Loucy (cell line): ENCODE data around the gene SCARF1.
A peak's percentile ranks its signal among the peaks of the same experiment; 100 is the strongest.

Experiments
- H2AFZ ChIP-seq: fragments of 200-600 bp; sonication (generic); 2 replicates; pipeline ENCODE4 v1.6.0; 2016; ENCODE audit warnings: antibody characterized with exemption, mild to moderate bottlenecking, low read length, moderate library complexity
- H3F3A ChIP-seq: fragments of 200-600 bp; 2 replicates; pipeline ENCODE4 v1.6.0; 2016; ENCODE audit warnings: antibody characterized with exemption, low read depth, mild to moderate bottlenecking
- H3K27me3 ChIP-seq: fragments of 200-600 bp; sonication (generic); 2 replicates; pipeline ENCODE4 v1.6.1; 2014; ENCODE audit warnings: low read length, mild to moderate bottlenecking; ENCODE audit not compliant: insufficient read depth, poor library complexity, severe bottlenecking
- H3K36me3 ChIP-seq: fragments of 200-600 bp; sonication (generic); 2 replicates; pipeline ENCODE4 v1.6.1; 2016; ENCODE audit warnings: low read length; ENCODE audit not compliant: insufficient read depth
- H3K4me1 ChIP-seq: fragments of 200-600 bp; sonication (generic); 2 replicates; pipeline ENCODE4 v1.5.1; 2014; ENCODE audit warnings: low read length, mild to moderate bottlenecking; ENCODE audit not compliant: insufficient read depth, poor library complexity, severe bottlenecking
- H3K4me2 ChIP-seq: fragments of 200-600 bp; sonication (generic); 2 replicates; pipeline ENCODE4 v1.6.0; 2014; ENCODE audit warnings: antibody characterized with exemption, low read length, low read depth, mild to moderate bottlenecking; ENCODE audit not compliant: poor library complexity, severe bottlenecking
- H3K4me3 ChIP-seq: fragments of 200-600 bp; sonication (generic); 2 replicates; pipeline ENCODE4 v1.5.1; 2014; ENCODE audit warnings: low read length, mild to moderate bottlenecking, mixed read lengths; ENCODE audit not compliant: poor library complexity, severe bottlenecking
- H3K79me2 ChIP-seq: fragments of 200-600 bp; sonication (generic); 2 replicates; pipeline ENCODE4 v1.6.1; 2014; ENCODE audit warnings: low read length; ENCODE audit not compliant: insufficient read depth
- H3K9ac ChIP-seq: fragments of 200-600 bp; sonication (generic); 2 replicates; pipeline ENCODE4 v1.6.0; 2014; ENCODE audit warnings: mild to moderate bottlenecking, low read depth, low read length, moderate library complexity; ENCODE audit not compliant: poor library complexity, severe bottlenecking
- H3K9me2 ChIP-seq: fragments of 200-600 bp; sonication (generic); replicated peaks from 2 replicates; pipeline ENCODE4 v1.6.1; 2016; ENCODE audit warnings: low read depth, low read length, mixed read lengths
- H3K9me3 ChIP-seq: fragments of 200-600 bp; sonication (generic); 2 replicates; pipeline ENCODE4 v1.6.1; 2014; ENCODE audit warnings: mild to moderate bottlenecking, antibody characterized with exemption, low read length, low read depth; ENCODE audit not compliant: insufficient read depth
- H4K20me1 ChIP-seq: fragments of 200-600 bp; sonication (generic); 2 replicates; pipeline ENCODE4 v1.6.0; 2014; ENCODE audit warnings: antibody characterized with exemption, low read length, mild to moderate bottlenecking; ENCODE audit not compliant: insufficient read depth, poor library complexity, severe bottlenecking
- EZH2phosphoT487 ChIP-seq: fragments of 200-600 bp; IDR thresholded peaks from 2 replicates; pipeline ENCODE4 v1.6.1; 2018; ENCODE audit warnings: antibody characterized with exemption, mild to moderate bottlenecking, moderate library complexity, borderline replicate concordance
- TF ChIP-seq, protein P1 (sequence below): fragments of 200-600 bp; sonication (generic); conservative IDR thresholded peaks from 2 replicates; pipeline ENCODE4 v1.5.1; 2014; ENCODE audit warnings: mild to moderate bottlenecking, antibody characterized with exemption, low read length

The SCARF1 gene

DNA sequence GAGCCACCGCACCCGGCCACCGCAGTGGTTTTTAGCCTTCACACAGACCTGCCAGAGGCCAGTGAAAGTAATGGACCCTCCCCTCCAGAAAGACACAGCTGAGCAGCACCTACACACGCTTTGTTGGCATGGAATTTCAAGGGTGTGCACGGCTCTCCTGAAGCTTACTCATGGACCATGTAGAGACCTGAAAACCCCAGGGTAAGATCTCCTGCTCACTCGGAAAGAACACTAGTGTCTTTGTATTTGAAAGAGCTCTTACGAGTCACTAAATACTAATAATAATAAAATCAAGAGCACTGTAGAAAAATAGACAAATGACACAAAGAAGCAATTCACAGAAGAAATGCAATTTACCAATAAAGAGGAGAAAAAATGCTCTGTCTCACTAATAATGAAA, 36.9 kb downstream of the SCARF1 start:
- Histone ChIP-seq H3K27me3 (no peaks in the 10 kb centered on the region), H3K4me1 (peaks cover 17% of the 10 kb centered on the region), H3F3A (no peaks in the 10 kb centered on the region), H2AFZ (no peak overlapping the region), H3K4me2 (no peak overlapping the region), H3K9me2 (no peaks in the 10 kb centered on the region), H3K36me3 (no peaks in the 10 kb centered on the region), H3K79me2 (no peaks in the 10 kb centered on the region), H4K20me1 (no peaks in the 10 kb centered on the region), H3K9me3 (no peaks in the 10 kb centered on the region), H3K9ac (no peak overlapping the region), H3K4me3 (no peak overlapping the region)
- TF ChIP-seq, protein P1, sequence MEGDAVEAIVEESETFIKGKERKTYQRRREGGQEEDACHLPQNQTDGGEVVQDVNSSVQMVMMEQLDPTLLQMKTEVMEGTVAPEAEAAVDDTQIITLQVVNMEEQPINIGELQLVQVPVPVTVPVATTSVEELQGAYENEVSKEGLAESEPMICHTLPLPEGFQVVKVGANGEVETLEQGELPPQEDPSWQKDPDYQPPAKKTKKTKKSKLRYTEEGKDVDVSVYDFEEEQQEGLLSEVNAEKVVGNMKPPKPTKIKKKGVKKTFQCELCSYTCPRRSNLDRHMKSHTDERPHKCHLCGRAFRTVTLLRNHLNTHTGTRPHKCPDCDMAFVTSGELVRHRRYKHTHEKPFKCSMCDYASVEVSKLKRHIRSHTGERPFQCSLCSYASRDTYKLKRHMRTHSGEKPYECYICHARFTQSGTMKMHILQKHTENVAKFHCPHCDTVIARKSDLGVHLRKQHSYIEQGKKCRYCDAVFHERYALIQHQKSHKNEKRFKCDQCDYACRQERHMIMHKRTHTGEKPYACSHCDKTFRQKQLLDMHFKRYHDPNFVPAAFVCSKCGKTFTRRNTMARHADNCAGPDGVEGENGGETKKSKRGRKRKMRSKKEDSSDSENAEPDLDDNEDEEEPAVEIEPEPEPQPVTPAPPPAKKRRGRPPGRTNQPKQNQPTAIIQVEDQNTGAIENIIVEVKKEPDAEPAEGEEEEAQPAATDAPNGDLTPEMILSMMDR: no peak
- TF ChIP-seq EZH2phosphoT487: no peak

DNA sequence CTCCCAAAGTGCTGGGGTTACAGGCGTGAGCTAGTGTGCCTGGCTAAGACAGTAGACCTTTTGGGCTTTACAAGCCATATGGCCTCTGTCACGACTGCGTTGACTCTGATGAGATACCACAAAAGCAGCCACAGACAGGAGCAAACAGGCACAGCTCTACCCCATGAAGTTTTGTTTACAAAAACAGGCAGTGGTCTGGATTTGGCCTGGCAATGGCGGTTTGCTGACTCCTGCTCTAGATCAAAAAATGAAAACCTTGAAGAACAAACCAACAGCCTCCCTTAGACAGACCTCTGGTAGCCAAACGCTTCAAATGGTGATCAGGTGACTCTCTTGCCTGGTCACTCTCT, 37.6 kb downstream of the SCARF1 start:
- peak overlapping the region; percentile 0 for H3K4me2 ChIP-seq
- no peaks in the 10 kb centered on the region for H3K36me3 ChIP-seq
- H4K20me1 ChIP-seq: no peaks in the 10 kb centered on the region
- no peaks in the 10 kb centered on the region for H3K27me3 ChIP-seq
- no peaks in the 10 kb centered on the region for H3K79me2 ChIP-seq
- H3K4me1 ChIP-seq: peaks cover 17% of the 10 kb centered on the region
- H3F3A ChIP-seq: no peaks in the 10 kb centered on the region
- peak overlapping the region; percentile 15 for H3K9ac ChIP-seq
- TF ChIP-seq EZH2phosphoT487: no peak
- TF ChIP-seq, protein P1: no peak
- no peaks in the 10 kb centered on the region for H3K9me2 ChIP-seq
- H2AFZ ChIP-seq: no peak overlapping the region
- H3K9me3 ChIP-seq: no peaks in the 10 kb centered on the region
- no peak overlapping the region for H3K4me3 ChIP-seq

DNA sequence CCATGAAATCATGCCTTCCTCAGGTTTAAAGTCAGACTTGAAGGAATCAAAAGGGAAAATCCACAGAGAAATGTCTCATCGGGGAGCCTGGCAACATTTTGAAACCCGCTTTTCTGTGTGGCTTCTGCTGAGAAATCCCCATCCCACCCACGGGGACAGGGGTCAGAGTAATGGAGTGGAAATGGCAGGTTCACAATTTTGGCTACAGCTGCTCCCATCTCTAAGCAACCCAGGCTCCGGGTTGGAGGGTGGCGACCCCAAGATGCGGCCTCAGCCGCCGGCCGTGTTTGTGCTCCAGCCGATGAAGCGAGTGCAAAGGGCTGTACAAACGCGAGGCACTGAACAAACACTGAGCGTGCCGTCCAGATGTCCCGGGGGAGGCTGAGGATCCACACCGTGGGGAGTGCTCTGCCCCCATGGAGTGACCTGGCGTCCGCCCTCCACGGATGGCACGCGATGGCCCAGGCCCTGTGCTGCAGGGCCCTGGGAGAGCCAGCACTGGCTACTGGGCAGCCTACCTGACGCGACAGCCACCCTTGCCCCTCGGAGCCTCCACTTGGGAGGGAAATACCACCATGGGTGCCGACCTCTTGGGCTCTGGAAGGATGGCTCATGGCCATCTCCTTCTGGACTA, 39.1 kb downstream of the SCARF1 start:
- H3K9me2 ChIP-seq: no peaks in the 10 kb centered on the region
- H3K4me1 ChIP-seq: peaks cover 17% of the 10 kb centered on the region
- no peaks in the 10 kb centered on the region for H3K79me2 ChIP-seq
- H4K20me1 ChIP-seq: no peaks in the 10 kb centered on the region
- no peaks in the 10 kb centered on the region for H3K27me3 ChIP-seq
- H2AFZ ChIP-seq: no peak overlapping the region
- H3K4me2 ChIP-seq: no peak overlapping the region
- H3K4me3 ChIP-seq: no peak overlapping the region
- H3K36me3 ChIP-seq: peaks cover 6% of the 10 kb centered on the region; the same call in 1 of the 2 replicates
- H3F3A ChIP-seq: no peaks in the 10 kb centered on the region
- H3K9me3 ChIP-seq: peaks cover 6% of the 10 kb centered on the region; the same call in 1 of the 2 replicates
- H3K9ac ChIP-seq: peak overlapping the region; percentile 15
- TF ChIP-seq EZH2phosphoT487: no peak
- TF ChIP-seq, protein P1: no peak
